GM19438 (cell line): Measurements from ENCODE around the gene FBXO40.
"Not testable (repeated sequence)": the region's sequence is repeated elsewhere in the genome, so short reads cannot be mapped to it uniquely, and the experiment has no call there.

ENCODE experiments used
- ATAC-seq: cut with Tn5 transposase; IDR thresholded peaks from one replicate; pipeline ENCODE4 v1.9.1; 2021; ENCODE audit warnings: low read depth; ENCODE audit not compliant: unreplicated experiment

The FBXO40 gene, protein sequence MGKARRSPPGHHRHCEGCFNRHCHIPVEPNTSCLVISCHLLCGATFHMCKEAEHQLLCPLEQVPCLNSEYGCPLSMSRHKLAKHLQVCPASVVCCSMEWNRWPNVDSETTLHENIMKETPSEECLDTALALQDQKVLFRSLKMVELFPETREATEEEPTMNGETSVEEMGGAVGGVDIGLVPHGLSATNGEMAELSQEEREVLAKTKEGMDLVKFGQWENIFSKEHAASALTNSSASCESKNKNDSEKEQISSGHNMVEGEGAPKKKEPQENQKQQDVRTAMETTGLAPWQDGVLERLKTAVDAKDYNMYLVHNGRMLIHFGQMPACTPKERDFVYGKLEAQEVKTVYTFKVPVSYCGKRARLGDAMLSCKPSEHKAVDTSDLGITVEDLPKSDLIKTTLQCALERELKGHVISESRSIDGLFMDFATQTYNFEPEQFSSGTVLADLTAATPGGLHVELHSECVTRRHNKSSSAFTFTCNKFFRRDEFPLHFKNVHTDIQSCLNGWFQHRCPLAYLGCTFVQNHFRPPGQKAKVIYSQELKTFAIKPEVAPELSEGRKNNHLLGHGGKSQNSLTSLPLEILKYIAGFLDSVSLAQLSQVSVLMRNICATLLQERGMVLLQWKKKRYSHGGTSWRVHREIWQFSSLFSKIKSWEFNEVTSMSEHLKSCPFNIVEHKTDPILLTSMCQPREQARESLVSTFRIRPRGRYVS

GRCh38 chr3:121592856-121593702 lies at the start of gene FBXO40:
TSS of gene FBXO40 (plus strand) at chr3:121593379. CDS start at chr3:121620576, 27,197 bp downstream.
- no peak for ATAC-seq

GRCh38 chr3:121545049-121545573 lies 48.1 kb upstream of the FBXO40 start:
- peak; percentile 0 for ATAC-seq

DNA sequence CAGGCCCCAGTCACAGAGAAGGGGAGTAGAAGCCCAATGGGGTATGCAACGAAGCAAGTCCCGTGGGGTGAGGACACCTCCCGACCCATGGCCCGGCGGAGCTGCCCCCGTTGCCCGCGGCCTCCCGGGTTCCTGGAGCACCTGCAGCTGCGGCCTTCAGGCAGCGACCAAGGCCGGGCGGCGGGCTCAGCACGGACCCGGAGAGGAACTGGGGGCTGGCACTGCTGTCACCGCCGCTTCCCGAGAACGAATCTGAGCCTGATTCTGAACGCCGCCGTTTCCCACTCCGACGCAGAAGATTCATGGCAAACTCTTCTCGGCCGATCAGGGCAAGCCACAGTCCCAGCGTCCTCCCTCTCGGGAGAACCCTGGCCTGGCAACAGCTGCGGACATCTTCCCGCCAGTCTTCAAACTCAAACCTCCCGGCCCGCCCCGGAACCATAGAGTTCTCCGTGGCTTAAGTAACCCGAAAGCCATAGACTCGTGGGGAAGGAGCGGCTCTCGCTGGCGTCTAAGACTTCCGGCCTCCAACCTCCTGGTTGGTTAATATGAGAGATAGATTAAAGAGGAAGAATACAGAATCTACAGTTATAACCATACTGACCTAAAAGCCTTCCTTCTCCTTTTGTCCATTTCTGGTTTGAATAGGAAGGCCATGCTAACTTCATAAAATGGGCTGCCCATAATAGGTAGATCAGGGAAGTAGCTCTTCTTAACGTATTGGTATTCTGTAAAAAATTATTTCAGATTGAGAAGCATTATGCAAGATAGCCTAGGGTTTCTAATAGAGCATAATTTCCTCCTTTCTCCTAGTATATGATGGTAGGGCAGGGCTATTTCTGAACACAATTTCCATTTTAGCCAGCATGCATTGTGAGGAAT lies 47.4 kb upstream of the FBXO40 start, which contains the start of gene POLQ:
TSS of gene POLQ (minus strand) at position 415 of the 882 bp plus-strand sequence. CDS start at position 304, 111 bp downstream.
- ATAC-seq = peak; percentile 78

DNA sequence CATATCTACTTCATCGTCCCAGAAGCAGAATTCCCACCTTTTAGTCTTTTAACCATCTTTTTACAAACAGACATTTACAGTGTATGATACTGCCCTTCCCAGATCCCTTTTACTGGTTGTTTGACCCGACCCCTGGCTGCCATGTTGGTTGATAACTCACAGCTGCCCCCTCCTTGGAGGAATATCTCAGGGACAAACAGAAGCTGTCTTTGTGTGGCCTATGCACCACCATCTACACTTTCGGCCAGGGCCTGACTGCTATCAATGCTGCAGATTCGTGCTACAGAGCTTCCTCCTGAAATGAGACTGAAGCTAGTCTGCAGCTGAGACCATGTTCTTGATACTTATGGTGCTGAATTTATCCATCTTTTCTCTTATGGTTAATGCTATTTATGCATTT lies 40.8 kb upstream of the FBXO40 start:
- ATAC-seq = no peak

DNA sequence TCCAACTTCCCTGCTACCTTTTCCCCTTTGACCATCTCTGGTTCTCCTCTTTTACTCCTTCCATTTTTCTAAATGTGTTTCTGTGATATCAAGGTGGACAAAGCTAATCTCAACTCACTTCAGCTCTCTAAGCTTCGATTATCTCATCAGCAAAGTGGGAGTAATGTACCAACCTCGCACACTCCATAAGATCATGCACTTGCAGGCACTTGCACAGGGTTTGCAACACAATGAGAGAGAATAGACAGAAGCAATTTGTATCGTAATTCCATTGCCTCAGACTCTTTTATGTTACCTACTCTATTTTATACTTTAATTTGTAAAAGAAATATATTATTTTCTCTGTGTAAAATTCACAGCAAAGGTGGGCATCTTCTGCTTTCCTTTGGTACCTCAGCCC lies 40.4 kb upstream of the FBXO40 start:
- ATAC-seq = no peak

DNA sequence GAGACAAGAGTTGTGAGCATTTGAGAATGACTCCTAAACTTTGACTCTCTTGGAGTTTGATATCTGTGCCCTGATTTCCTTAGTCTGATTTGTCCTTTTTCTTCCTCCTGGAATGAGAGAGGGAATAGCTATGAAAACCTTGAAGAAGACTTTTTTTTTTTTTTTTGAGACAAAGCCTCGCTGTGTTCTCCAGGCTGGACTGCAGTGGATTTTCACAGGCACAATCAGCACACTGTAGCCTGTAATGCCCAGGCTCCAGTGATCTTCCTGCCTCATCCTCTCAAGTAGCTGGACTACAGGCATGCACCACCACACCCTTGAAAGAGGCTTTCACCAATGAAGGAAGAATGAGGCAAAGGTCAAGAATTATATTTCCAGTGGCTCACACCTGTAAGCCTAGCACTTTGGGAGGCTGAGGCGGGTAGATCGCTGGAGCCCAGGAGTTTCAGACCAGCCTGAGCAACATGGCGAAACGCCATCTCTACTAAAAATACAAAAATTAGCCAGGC lies 35.7 kb upstream of the FBXO40 start:
- no peak for ATAC-seq

DNA sequence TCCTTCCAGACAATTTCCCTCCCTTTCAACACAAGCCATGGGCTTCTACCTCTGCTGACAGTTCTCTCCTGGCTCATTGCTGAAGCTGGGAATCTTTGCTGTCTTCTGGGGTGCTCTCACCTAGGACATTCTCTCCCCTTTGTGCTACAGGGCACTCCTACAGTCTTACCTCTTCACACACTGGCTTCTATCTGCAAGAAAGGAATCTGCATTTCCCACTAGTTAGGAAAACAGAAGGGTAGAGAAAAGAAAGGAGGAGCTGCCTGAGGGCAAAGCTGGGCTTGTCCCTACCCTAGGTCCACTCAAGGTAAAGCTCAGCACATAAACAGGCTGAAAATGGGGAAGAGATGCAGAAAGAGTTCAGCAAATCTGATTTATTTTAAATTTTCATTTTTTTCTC lies 31.0 kb upstream of the FBXO40 start:
- no peak for ATAC-seq

- ATAC-seq = no peak
Observed at GRCh38 chr3:121566773-121567172, 26.4 kb upstream of the FBXO40 start.

- ATAC-seq = no peak
Observed at GRCh38 chr3:121567649-121568048, 25.5 kb upstream of the FBXO40 start, which contains the start of gene ARGFX. TSS of gene ARGFX (plus strand) at chr3:121567949. CDS start at chr3:121570714, 2,765 bp downstream.

DNA sequence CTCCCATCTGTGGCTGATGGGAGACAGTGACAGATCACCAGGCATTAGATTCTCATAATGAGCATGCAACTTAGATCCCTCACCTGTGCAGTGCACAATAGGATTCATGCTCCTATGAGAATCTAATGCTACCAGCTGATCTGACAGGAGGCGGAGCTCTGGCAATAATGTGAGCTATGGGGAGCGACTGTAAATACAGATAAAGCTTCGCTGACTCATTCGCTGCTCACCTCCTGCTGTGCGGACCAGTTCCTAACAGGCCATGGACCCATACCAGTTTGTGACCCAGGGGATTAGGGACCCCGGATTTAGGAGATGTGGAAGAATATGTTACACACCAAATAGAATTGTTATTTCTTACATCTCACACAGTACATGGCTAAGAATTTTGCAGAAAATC lies 18.7 kb upstream of the FBXO40 start:
- no peak for ATAC-seq

- ATAC-seq = no peak
Observed at GRCh38 chr3:121581691-121582090, 11.5 kb upstream of the FBXO40 start.

- ATAC-seq = no peak
Observed at GRCh38 chr3:121584418-121584817, 8.8 kb upstream of the FBXO40 start.

DNA sequence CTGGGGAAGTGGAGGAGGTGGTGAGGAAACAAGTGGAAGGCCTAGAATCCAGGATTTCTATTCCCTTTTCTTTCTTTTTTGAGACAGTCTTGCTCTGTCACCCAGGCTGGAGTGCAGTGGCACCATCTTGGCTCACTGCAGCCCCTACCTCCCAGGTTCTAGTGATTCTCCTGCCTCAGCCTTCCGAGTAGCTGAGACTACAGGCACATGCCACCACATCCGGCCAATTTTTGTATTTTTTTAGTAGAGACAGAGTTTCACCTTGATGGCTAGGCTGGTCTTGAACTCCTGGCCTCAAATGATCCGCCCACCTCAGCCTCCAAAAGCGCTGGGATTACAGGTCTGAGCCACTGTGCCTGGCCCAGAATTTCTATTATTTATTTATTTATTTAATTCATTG lies 627 bp downstream of the FBXO40 start:
- not testable (repeated sequence) for ATAC-seq

GRCh38 chr3:121594850-121595249 lies 1.7 kb downstream of the FBXO40 start:
- no peak for ATAC-seq

- ATAC-seq = no peak
Observed at GRCh38 chr3:121595765-121596406, 2.7 kb downstream of the FBXO40 start.

DNA sequence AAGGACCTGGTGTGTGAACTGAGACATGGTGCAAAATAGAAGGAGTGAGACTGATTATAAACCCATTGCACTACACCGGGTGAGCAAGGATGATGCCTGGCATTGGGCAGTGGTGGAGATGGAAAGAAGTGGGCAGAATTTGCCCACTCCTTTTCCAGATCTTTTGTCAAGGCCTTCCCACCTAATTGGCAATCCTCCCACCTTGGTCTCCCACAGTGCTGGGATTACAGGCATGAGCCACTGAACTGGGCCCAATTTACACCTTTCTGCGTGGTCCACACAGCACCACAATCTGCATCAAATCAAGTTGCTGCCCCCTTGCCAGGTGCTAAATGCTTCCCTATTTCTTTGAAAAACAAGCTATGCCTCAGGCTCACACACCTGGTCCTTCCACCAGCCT lies 5.4 kb downstream of the FBXO40 start:
- ATAC-seq = no peak

GRCh38 chr3:121599900-121600299 lies 6.7 kb downstream of the FBXO40 start:
- not testable (repeated sequence) for ATAC-seq

GRCh38 chr3:121601212-121601812 lies 8.1 kb downstream of the FBXO40 start:
- ATAC-seq = no peak
